IMR-90 (cell line): ENCODE measurements around the gene UNKL.

ENCODE experiments used
- CHD1 ChIP-seq: IDR thresholded peaks from 2 replicates; pipeline ENCODE4 v1.6.1; 2012; ENCODE audit warnings: low read depth, low read length, improper control_type of control experiment
- POLR2A ChIP-seq: IDR thresholded peaks from 2 replicates; pipeline ENCODE4 v1.6.1; 2012; ENCODE audit warnings: mild to moderate bottlenecking, low read depth, low read length
- RCOR1 ChIP-seq: IDR thresholded peaks from 2 replicates; pipeline ENCODE4 v1.6.1; 2012; ENCODE audit warnings: mild to moderate bottlenecking, low read length, improper control_type of control experiment; ENCODE audit not compliant: insufficient replicate concordance
- TF ChIP-seq, protein P1 (sequence below): conservative IDR thresholded peaks from 2 replicates; pipeline ENCODE4 v1.5.1; 2012; ENCODE audit warnings: mild to moderate bottlenecking, low read depth, low read length, improper control_type of control experiment

DNA sequence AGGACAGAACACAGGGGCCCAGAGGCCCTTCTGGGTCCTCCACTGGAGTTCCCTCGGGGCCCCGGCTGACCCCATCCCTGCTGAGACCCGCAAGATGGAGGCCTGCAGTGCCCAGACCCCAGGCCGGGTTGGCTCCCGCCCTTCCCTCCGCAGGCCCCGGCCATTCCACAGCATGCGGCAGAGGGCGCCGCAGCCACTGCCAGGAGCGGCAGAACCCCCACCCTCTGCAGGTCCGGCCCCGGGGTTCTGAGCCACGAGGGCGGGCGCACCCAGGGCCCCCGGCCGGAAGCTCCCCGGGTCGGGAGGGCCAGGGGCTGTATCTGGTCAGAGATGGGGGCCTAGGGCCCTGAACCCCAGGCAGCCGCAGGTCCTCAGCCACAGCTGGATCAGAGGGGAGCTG is 14.0 kb upstream of the UNKL start:
- TF ChIP-seq CHD1 (no peak), POLR2A (no peak), RCOR1 (no peak)
- TF ChIP-seq, protein P1, sequence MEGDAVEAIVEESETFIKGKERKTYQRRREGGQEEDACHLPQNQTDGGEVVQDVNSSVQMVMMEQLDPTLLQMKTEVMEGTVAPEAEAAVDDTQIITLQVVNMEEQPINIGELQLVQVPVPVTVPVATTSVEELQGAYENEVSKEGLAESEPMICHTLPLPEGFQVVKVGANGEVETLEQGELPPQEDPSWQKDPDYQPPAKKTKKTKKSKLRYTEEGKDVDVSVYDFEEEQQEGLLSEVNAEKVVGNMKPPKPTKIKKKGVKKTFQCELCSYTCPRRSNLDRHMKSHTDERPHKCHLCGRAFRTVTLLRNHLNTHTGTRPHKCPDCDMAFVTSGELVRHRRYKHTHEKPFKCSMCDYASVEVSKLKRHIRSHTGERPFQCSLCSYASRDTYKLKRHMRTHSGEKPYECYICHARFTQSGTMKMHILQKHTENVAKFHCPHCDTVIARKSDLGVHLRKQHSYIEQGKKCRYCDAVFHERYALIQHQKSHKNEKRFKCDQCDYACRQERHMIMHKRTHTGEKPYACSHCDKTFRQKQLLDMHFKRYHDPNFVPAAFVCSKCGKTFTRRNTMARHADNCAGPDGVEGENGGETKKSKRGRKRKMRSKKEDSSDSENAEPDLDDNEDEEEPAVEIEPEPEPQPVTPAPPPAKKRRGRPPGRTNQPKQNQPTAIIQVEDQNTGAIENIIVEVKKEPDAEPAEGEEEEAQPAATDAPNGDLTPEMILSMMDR = peak; percentile 30; the same call in 1 of the 2 replicates
